Epithelial cell of proximal tubule (primary cell): ENCODE results near the gene CDC5L. TPM values are rescaled to one million over a fixed set of nuclear protein-coding genes. Genes with fewer than 3 reads are reported as not detected.
A peak's percentile ranks its signal among the peaks of the same experiment; 100 is the strongest.

Experiments used
- DNase-seq: peaks from one replicate; pipeline ENCODE4 v3.0.0-alpha.2; 2011; ENCODE audit warnings: low read depth
- H3K4me3 ChIP-seq: 2 replicates; pipeline ENCODE4 v1.5.1; 2011; ENCODE audit warnings: low read depth, mild to moderate bottlenecking, low read length
- CTCF ChIP-seq: conservative IDR thresholded peaks from 2 replicates; pipeline ENCODE4 v1.5.1; 2012; ENCODE audit warnings: low read depth, mild to moderate bottlenecking, low read length
- total RNA-seq: library from RNA; depleted of rRNA; stranded (reverse); fragments of >200 nt; gene quantifications from 2 replicates; pipeline ENCODE4 v1.2.3, GENCODE V29; 2015

The CDC5L gene
- total RNA-seq, 1 donor from 2014 or later: 25.9 TPM

- no peak for DNase-seq
- H3K4me3 ChIP-seq: no peak overlapping the region
- TF ChIP-seq CTCF: no peak
These were observed 12.4 kb upstream of the CDC5L start for GRCh38 chr6:44375071-44375470.

GRCh38 chr6:44377484-44377883 is 10.0 kb upstream of the CDC5L start:
- TF ChIP-seq CTCF: no peak
- H3K4me3 ChIP-seq: no peak overlapping the region
- no peak for DNase-seq

GRCh38 chr6:44377971-44378370 is 9.5 kb upstream of the CDC5L start:
- H3K4me3 ChIP-seq: no peak overlapping the region
- no peak for TF ChIP-seq CTCF
- no peak for DNase-seq

GRCh38 chr6:44381739-44382138 is 5.8 kb upstream of the CDC5L start:
- DNase-seq: no peak
- no peak for TF ChIP-seq CTCF
- no peak overlapping the region for H3K4me3 ChIP-seq

GRCh38 chr6:44386364-44386928 is 1.1 kb upstream of the CDC5L start:
- DNase-seq: no peak
- no peak for TF ChIP-seq CTCF
- H3K4me3 ChIP-seq: peak overlapping the region; percentile 80

- no peak for TF ChIP-seq CTCF
- peak overlapping the region; percentile 80 for H3K4me3 ChIP-seq
- DNase-seq: peak; percentile 9
These were observed 569 bp upstream of the CDC5L start for GRCh38 chr6:44386929-44387345.

- no peak for TF ChIP-seq CTCF
- DNase-seq: no peak
These were observed 605 bp downstream of the CDC5L start for GRCh38 chr6:44388135-44388487.

More at GRCh38 chr6:44388135-44388487, 605 bp downstream of the CDC5L start:
- peak overlapping the region; percentile 80 for H3K4me3 ChIP-seq
